Left lobe of liver (tissue), 2 donors: Measurements from ENCODE around the gene MT1G. TPM values are rescaled to one million over a fixed set of nuclear protein-coding genes. Genes with fewer than 3 reads are reported as not detected.
A peak's percentile ranks its signal among the peaks of the same experiment; 100 is the strongest.
"Not testable (repeated sequence)": the region's sequence is repeated elsewhere in the genome, so short reads cannot be mapped to it uniquely, and the experiment has no call there.

ENCODE experiments used
- ATAC-seq: fragments of 200-7000 bp; cut with Tn5 transposase; one replicate; pipeline ENCODE4 v1.9.1; 2020; ENCODE audit warnings: mild to moderate bottlenecking, moderate library complexity
- DNase-seq: peaks from one replicate; pipeline ENCODE4 v3.0.0-alpha.2; 2020; ENCODE audit warnings: low spot score
- total RNA-seq: library from RNA; stranded (reverse); gene quantifications from one replicate; pipeline ENCODE4 v1.2.1, GENCODE V29; 2021
- donor health status: DM: no; HTN: no; CAD: no; lungs with moderate emphysema.
- donor health status: DM: no; HTN: yes; CAD: no.

Gene MT1G
- total RNA-seq, 1 donor from 2014 or later, result 5,960 TPM

- DNase-seq (no peak), ATAC-seq (no peak)
Measured at GRCh38 chr16:56686758-56687157, 18.9 kb upstream of the MT1G start.

DNA sequence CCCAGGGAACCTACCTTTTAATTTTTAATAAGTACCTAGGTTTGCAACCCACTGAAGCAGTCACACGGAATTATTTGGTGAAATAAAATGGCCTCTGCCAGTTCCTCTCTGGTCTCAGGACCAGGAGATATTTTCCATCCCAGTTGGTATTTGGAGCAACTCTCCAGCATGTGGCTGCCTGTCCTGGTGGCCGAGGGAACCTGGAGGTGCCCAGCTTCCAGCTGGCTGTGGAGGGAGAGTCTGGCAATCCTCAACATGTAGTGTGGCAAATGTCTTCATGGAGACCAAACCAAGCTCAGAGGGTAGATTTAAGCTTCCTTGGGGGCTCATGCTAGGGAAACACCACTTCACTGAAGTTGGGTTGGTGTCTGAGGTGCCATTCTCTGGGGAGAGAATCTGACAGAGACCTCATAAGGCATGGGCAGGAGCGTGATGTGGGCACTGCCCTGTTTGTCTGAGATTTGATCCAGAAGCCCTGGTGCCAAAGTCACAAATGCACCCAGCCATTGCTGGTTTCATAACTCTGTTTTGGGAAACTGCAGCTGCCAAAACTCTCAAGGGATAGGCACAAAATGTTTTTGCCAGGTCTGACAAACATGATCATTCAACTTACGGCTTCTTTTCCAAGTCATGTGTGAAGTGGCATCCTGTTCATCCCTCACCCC lies 17.2 kb upstream of the MT1G start:
- ATAC-seq (peak; percentile 32), DNase-seq (peak; percentile 85)

GRCh38 chr16:56684256-56684925 lies 16.5 kb upstream of the MT1G start:
- peak; percentile 40 for ATAC-seq
- DNase-seq, result peak; percentile 82

- ATAC-seq (peak; percentile 5), DNase-seq (no peak)
Measured at GRCh38 chr16:56683424-56684172, 15.7 kb upstream of the MT1G start.

GRCh38 chr16:56682703-56683397 lies 15.0 kb upstream of the MT1G start:
- ATAC-seq (peak; percentile 4), DNase-seq (no peak)

DNA sequence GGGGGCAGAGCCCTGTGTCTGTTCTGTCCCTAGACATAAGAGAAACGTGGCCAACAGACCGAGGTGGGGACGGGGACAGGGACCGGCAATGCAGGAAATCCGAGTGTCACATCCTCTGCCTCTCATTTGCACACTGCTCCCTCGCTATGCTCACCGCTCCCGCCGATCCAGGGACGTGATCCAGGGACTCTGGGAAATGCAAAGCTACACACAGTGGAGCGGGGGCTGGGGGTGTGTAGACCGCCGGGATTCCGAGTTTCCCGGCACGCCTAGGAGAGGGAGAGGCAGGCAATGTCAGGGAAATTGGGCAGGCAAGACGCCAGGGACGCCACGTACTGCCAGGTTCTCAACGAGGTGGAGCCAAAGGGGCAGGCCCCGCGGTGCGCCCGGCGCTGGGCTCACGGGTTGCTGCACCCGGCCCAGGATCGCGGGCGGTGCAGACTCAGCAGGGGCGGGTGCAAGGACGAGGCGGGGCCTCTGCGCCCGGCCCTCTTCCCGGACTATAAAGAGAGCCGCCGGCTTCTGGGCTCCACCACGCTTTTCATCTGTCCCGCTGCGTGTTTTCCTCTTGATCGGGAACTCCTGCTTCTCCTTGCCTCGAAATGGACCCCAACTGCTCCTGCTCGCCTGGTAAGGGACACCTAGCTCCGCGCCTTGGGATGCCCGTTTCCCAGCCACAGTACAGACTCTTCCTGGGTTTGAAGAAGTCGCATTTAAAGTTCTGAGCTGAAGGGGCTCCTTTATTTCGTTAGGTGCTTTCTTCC lies 14.3 kb upstream of the MT1G start, which contains the start of gene MT1X:
Gene MT1X (plus strand): TSS at position 532 of the 764 bp plus-strand sequence. CDS start 71 bp downstream, at position 603.
- peak; percentile 99 for DNase-seq
- ATAC-seq, result peak; percentile 64

GRCh38 chr16:56679818-56680217 lies 12.0 kb upstream of the MT1G start:
- ATAC-seq (no peak), DNase-seq (no peak)

- DNase-seq, result no peak
- no peak for ATAC-seq
Measured at GRCh38 chr16:56679078-56679730, 11.3 kb upstream of the MT1G start.

- ATAC-seq (no peak), DNase-seq (no peak)
Measured at GRCh38 chr16:56677474-56677873, 9.6 kb upstream of the MT1G start.

DNA sequence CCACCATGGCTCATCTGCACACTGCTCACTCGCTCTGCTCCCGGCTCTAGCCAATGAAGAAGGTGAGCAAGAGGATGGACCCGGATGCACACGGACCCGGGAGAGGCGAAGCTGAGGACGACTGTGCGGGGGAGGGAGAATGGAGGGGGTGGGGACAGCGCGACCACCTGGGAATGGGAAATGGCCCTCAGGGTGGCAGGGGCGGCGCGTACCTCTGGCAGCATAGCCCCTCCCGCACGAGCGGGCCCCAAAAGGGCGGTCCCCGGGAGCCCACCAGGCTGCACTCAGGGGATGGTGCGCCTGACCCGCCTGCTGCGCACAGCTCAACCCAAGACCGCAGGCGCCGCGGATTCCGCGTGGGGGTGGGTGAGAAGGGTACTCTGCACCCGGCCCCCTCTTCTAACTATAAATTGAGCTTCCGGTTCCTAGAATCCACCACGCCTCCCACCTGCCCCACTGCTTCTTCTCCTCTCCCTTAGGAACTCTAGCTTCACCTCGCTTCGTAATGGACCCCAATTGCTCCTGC lies 7.9 kb upstream of the MT1G start:
- ATAC-seq (no peak), DNase-seq (no peak)

- not testable (repeated sequence) for ATAC-seq, DNase-seq
Measured at GRCh38 chr16:56674570-56674969, 6.7 kb upstream of the MT1G start.

DNA sequence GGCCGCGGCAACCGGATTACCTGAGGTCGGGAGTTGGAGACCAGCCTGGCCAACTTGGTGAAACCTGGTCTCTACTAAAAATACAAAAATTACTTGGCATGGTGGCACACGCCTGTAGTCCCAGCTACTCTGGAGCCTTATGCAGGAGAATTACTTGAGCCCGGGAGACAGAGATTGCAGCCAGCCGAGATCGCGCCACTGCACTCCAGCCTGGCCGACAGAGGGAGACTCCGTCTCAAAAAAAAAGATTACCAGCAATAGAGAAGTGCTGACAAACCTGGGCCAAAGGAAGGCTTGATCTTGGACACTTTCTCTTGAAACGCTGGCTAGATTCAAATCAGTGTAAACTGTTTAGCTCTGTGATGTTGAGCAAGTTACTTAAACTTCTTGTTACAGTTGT lies 6.1 kb upstream of the MT1G start:
- ATAC-seq (peak; percentile 43), DNase-seq (no peak)

DNA sequence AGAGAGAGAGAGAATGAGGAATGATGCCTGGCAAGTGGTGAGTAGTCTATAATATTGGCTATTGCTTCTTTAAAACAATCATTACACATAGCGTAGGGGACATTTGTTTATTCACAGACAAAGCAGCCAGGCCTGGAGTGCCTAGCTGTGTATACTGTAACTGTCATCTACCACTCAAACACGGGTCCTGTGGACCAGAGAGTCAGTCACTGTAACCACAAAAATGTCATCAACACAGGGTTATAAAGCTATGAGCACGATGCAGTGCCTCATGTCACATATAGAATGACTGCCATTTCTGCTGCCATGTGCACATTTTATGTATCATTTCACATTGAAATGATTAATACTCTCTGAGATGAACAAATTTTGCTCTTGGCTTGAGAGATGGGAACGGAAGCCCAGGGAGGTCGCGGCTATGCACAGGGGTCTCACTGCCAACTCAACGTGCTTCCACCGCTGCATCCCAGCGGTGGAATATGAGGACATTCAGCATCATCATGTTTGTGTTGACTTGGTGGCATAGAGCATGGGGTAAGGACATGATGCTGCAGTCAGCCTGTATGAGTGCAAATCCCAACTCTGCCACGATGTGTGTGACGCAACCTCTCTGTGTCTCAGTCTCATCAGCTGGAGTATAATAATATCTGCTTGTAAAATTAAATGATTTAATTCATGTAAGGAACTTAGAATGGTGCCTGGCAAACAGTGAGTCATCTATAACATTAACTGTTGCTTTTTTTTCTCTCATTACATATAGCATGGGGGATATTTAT lies 5.1 kb upstream of the MT1G start:
- ATAC-seq (no peak), DNase-seq (no peak)

DNA sequence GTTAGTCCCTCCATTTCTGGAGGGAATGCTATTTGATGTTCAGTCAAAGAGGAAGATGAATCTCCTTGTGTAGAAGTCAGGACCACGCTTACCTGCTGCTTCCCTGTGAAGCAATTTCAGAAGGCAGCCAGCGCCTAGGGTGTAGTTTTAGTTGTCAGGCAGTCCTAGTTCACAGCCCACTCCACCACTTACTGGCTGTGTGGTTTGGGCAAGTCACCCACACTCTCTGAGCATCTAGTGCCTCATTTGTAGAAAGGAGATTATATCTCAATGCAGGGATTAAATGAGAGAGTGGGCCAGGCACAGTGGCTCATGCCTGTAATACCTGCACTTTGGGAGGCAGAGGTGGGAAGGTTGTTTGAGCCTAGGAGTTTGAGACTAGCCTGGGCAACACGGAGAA lies 4.3 kb upstream of the MT1G start:
- not testable (repeated sequence) for DNase-seq, ATAC-seq

GRCh38 chr16:56671691-56672090 lies 3.8 kb upstream of the MT1G start:
- DNase-seq, ATAC-seq: not testable (repeated sequence)

DNA sequence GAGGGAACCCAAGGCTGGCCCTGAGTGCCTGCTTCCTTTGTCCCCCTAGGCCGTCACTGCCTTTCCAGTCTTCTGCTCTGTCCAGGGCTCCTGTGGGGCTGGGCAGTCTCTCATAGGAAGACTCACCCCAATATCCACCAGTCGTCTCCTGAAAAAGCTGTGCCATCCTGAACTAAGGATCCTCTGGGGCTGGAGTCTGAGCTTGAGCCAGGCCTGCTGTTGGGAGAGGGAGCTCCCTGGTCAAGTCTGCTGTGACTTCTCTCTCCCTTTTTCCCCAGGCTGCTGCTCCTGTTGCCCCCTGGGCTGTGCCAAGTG lies 2.7 kb upstream of the MT1G start:
- DNase-seq (no peak), ATAC-seq (no peak)

- ATAC-seq, result peak; percentile 0
- peak; percentile 72 for DNase-seq
Measured at GRCh38 chr16:56669840-56670619, 2.2 kb upstream of the MT1G start.
